ENCODE results near the gene NFYB. TPM values are rescaled to one million over a fixed set of nuclear protein-coding genes. Genes with fewer than 3 reads are reported as not detected.

The NFYB gene
- total and polyA plus RNA-seq, 7 experiments from 2014 or later = 11.6 to 47.0 (median 24.9) TPM

DNA sequence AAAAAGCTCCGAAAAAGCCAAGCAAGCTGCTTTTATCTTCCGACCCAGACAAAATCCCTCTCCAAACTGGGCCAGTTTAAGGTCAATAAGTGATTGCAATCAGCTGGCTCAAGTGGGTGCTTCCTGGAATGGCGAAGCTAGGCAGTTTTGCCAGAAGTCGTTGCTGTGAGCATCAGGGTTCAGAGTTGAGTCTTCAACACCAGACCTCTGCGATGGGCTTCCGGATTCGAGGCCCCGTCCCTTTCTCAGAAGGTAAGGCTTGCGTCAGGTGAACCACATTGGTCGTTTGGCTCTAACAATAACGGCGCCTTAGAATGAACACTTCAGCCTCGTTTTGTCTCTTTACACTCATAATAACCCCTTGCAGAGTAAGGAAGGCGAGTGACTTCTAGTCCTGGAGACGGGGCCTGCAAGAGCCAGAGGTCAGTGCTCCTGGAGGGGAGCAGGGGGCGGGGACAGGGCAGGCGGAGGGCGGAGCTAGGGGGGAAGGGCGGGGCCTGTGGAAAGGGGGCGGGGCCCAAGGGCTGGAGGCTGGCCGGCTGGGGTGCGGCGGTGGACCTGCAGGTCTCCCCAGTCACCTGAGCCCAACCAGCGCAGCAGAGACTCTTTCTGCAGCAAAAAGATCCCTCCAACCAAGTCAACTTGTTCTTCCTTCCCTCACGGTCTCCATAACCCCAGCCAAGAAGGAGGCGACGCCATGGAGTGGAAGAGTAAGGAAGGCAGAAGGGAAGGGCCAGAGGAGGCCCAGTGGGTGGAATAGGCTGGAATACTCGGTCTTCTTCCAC is 34.0 kb upstream of the NFYB start:
- H3K4me1 Mint-ChIP-seq = no peaks in the 10 kb centered on the region
- H3K27ac Mint-ChIP-seq = no peak overlapping the region

DNA sequence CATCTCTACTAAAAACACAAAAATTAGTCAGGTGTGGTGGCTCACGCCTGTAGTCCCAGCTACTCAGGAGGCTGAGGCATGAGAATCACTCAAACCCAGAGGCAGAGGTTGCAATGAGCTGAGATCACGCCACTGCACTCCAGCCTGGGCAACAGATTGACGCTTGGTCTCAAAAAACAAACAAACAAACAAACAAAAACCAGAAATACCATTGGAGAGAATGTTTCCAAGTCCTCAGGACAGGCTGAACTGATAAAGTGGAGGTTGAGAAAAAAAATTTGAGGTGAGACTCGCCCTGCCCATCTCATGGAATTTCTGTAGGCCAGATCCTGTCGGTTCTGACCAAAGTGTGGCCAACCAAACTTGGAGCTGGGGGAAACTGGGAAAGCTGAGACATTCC is 30.6 kb upstream of the NFYB start:
- CTCF ChIA-PET = no interaction called here
- no peak for ATAC-seq
- intact Hi-C loops (cut with micrococcal nuclease) = no loop called here

More for the DNA sequence above, 34.0 kb upstream of the NFYB start:
- ATAC-seq = no peak
- intact Hi-C loops (cut with micrococcal nuclease) = no loop called here
- ChIA-PET POLR2A (no interaction called here), CTCF (no interaction called here)
- H3K36me3 ChIP-seq (ENCODE audit: control insufficient read depth in 2 of 3, insufficient read depth in 3 of 3, low read length in 3 of 3) = no peaks in the 10 kb centered on the region
- H3K9me3 ChIP-seq (ENCODE audit: control insufficient read depth in 2 of 3, low read length in 3 of 3) = no peaks in the 10 kb centered on the region
- H3K27ac ChIP-seq (ENCODE audit: low read depth, low read length) = no peak overlapping the region
- no peaks in the 10 kb centered on the region for H3K27me3 ChIP-seq (ENCODE audit: control insufficient read depth in 2 of 2, insufficient read depth in 2 of 2, low read length in 2 of 2)
- Mint-ChIP-seq H3K9me3 (no peaks in the 10 kb centered on the region), H3K27me3 (peaks cover 0 to 13% (median 0%) of the 10 kb centered on the region in 5 donors), H3K36me3 (no peaks in the 10 kb centered on the region), H3K4me3 (no peak overlapping the region)
- H3K4me3 ChIP-seq (ENCODE audit: low read length) = no peak overlapping the region
- no peaks in the 10 kb centered on the region for H3K4me1 ChIP-seq (ENCODE audit: control insufficient read depth in 2 of 2, insufficient read depth in 2 of 2, low read length in 2 of 2)
- DNase-seq = no peak

DNA sequence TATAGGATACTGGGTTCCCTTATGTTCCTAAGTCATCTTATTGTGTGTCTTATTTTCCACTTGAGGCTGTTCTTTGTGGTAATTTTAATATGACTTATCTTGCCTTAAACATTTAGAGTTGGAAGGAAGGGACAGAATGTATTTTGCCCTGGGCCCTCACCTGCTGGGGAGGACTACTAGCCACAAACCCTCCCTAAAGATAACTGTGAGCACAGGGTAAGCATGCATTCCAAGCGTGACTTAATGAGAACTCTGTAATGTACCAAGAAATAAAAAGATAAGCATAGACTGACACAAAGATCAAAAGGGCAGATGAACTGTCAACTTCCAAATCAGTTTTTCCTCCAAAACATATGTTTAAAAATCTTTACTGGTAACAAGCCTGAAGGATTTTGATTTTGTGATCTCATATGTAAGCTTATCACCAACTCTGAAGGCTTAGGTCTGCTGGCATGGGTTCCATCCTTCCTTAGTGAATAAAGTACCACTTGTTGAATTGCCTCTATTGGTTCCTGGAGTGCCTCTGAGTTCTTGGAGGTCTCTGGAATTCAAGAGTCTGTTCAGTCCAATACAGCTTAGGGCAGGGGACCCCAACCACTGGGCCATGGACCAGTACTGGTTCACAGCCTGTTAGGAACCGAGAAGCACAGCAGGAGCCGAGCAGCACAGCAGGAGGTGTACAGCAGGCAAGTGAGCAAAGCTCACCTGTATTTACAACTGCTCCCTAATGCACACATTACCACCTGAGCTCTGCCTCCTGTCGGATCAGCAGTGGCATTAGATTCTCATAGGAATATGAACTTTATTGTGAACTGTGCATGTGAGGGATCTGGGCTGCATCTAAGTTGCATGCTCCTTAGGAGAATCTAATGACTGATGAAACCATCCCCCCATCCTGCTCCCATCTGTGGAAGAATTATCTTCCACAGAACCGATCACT is 29.8 kb upstream of the NFYB start:
- ChIA-PET POLR2A (no interaction called here), CTCF (interaction anchor here (0.6 to 0.7 kb wide), 2 partner anchors 33 to 230 kb away, joined by 3 to 7 read pairs; no protein-coding TSS in a partner anchor)
- no peaks in the 10 kb centered on the region for H3K36me3 Mint-ChIP-seq
- ATAC-seq (no peak), DNase-seq (no peak)
- no peaks in the 10 kb centered on the region for H3K27me3 ChIP-seq (ENCODE audit: control insufficient read depth in 2 of 2, insufficient read depth in 2 of 2, low read length in 2 of 2)
- H3K36me3 ChIP-seq (ENCODE audit: control insufficient read depth in 2 of 3, insufficient read depth in 3 of 3, low read length in 3 of 3) = no peaks in the 10 kb centered on the region
- H3K4me3 Mint-ChIP-seq = no peak overlapping the region
- peaks cover 0 to 16% (median 0%) of the 10 kb centered on the region in 5 donors for H3K27me3 Mint-ChIP-seq
- intact Hi-C loops (cut with micrococcal nuclease) = no loop called here
- H3K9me3 ChIP-seq (ENCODE audit: control insufficient read depth in 2 of 3, low read length in 3 of 3) = no peaks in the 10 kb centered on the region
- H3K4me1 Mint-ChIP-seq = no peaks in the 10 kb centered on the region
- no peak overlapping the region for H3K27ac Mint-ChIP-seq
- H3K27ac ChIP-seq (ENCODE audit: low read depth, low read length) = no peak overlapping the region
- no peak overlapping the region for H3K4me3 ChIP-seq (ENCODE audit: low read length)
- no peaks in the 10 kb centered on the region for H3K4me1 ChIP-seq (ENCODE audit: control insufficient read depth in 2 of 2, insufficient read depth in 2 of 2, low read length in 2 of 2)
- H3K9me3 Mint-ChIP-seq = no peaks in the 10 kb centered on the region

More for the DNA sequence above, 30.6 kb upstream of the NFYB start:
- DNase-seq = no peak
- POLR2A ChIA-PET = no interaction called here
- no peaks in the 10 kb centered on the region for H3K36me3 ChIP-seq (ENCODE audit: control insufficient read depth in 2 of 3, insufficient read depth in 3 of 3, low read length in 3 of 3)
- no peaks in the 10 kb centered on the region for H3K36me3 Mint-ChIP-seq
- H3K4me1 ChIP-seq (ENCODE audit: control insufficient read depth in 2 of 2, insufficient read depth in 2 of 2, low read length in 2 of 2) = no peaks in the 10 kb centered on the region
- H3K27ac ChIP-seq (ENCODE audit: low read depth, low read length) = no peak overlapping the region
- H3K27ac Mint-ChIP-seq = no peak overlapping the region
- no peaks in the 10 kb centered on the region for H3K9me3 ChIP-seq (ENCODE audit: control insufficient read depth in 2 of 3, low read length in 3 of 3)
- H3K9me3 Mint-ChIP-seq = no peaks in the 10 kb centered on the region
- peaks cover 0 to 16% (median 0%) of the 10 kb centered on the region in 5 donors for H3K27me3 Mint-ChIP-seq
- no peaks in the 10 kb centered on the region for H3K4me1 Mint-ChIP-seq
- no peak overlapping the region for H3K4me3 Mint-ChIP-seq
- no peak overlapping the region for H3K4me3 ChIP-seq (ENCODE audit: low read length)
- no peaks in the 10 kb centered on the region for H3K27me3 ChIP-seq (ENCODE audit: control insufficient read depth in 2 of 2, insufficient read depth in 2 of 2, low read length in 2 of 2)

DNA sequence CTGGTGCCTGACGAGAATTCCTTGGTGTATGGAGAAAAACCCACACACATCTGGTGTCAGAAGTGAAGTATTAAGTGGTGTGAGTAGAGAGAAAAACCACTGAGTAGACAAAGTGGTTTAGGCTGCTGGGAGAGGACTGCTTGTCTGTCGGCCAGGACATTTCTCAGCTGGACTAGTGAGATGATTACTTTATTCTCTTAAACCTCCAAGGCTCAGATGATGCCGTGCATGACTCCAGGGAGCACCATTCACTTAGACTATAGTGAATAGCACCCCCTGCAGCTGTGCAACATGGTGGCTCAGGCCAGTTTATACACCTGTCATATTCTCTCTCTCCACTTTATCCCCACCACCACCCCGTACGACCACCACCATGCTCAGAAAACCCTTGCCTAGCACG is 28.5 kb upstream of the NFYB start:
- no peaks in the 10 kb centered on the region for H3K36me3 Mint-ChIP-seq
- Histone ChIP-seq H3K27me3 (ENCODE audit: control insufficient read depth in 2 of 2, insufficient read depth in 2 of 2, low read length in 2 of 2) (no peaks in the 10 kb centered on the region), H3K36me3 (ENCODE audit: control insufficient read depth in 2 of 3, insufficient read depth in 3 of 3, low read length in 3 of 3) (no peaks in the 10 kb centered on the region), H3K4me3 (ENCODE audit: low read length) (no peak overlapping the region), H3K27ac (ENCODE audit: low read depth, low read length) (no peak overlapping the region), H3K4me1 (ENCODE audit: control insufficient read depth in 2 of 2, insufficient read depth in 2 of 2, low read length in 2 of 2) (no peaks in the 10 kb centered on the region), H3K9me3 (ENCODE audit: control insufficient read depth in 2 of 3, low read length in 3 of 3) (no peaks in the 10 kb centered on the region)
- H3K9me3 Mint-ChIP-seq = no peaks in the 10 kb centered on the region
- CTCF ChIA-PET = no interaction called here
- no peak for DNase-seq
- no peak for ATAC-seq
- no peaks in the 10 kb centered on the region for H3K4me1 Mint-ChIP-seq
- peaks cover 0 to 16% (median 5%) of the 10 kb centered on the region in 5 donors for H3K27me3 Mint-ChIP-seq
- no peak overlapping the region for H3K27ac Mint-ChIP-seq
- no peak overlapping the region for H3K4me3 Mint-ChIP-seq
- POLR2A ChIA-PET = no interaction called here
- intact Hi-C loops (cut with micrococcal nuclease) = no loop called here

DNA sequence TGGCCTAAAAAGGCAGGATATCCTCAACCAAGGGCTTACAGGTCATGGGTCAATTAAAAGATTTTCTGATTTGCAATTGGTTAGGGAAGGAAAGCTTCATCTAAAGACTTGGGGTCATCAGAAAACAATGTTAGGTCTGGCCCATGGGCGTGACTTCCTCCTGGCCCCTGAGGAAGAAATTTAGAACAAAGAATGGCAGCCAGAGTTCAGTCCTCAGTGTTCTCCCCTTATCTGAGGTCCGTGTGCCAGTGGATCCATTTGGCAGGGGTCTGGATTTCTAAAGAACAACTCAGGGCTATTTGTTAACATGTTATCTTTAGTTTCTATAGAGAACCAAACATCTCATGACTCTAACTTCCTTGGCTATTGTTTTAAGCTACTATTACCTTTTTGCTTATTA is 27.8 kb upstream of the NFYB start:
- no peaks in the 10 kb centered on the region for H3K36me3 ChIP-seq (ENCODE audit: control insufficient read depth in 2 of 3, insufficient read depth in 3 of 3, low read length in 3 of 3)
- H3K4me1 Mint-ChIP-seq = no peaks in the 10 kb centered on the region
- no peak for DNase-seq
- no peak overlapping the region for H3K4me3 Mint-ChIP-seq
- ATAC-seq = no peak
- no peaks in the 10 kb centered on the region for H3K4me1 ChIP-seq (ENCODE audit: control insufficient read depth in 2 of 2, insufficient read depth in 2 of 2, low read length in 2 of 2)
- no peaks in the 10 kb centered on the region for H3K36me3 Mint-ChIP-seq
- intact Hi-C loops (cut with micrococcal nuclease) = no loop called here
- no peaks in the 10 kb centered on the region for H3K9me3 Mint-ChIP-seq
- ChIA-PET CTCF (no interaction called here), POLR2A (no interaction called here)
- H3K4me3 ChIP-seq (ENCODE audit: low read length) = no peak overlapping the region
- H3K27ac ChIP-seq (ENCODE audit: low read depth, low read length) = no peak overlapping the region
- H3K9me3 ChIP-seq (ENCODE audit: control insufficient read depth in 2 of 3, low read length in 3 of 3) = no peaks in the 10 kb centered on the region
- no peaks in the 10 kb centered on the region for H3K27me3 ChIP-seq (ENCODE audit: control insufficient read depth in 2 of 2, insufficient read depth in 2 of 2, low read length in 2 of 2)
- H3K27ac Mint-ChIP-seq = no peak overlapping the region
- peaks cover 0 to 13% (median 5%) of the 10 kb centered on the region in 5 donors for H3K27me3 Mint-ChIP-seq

DNA sequence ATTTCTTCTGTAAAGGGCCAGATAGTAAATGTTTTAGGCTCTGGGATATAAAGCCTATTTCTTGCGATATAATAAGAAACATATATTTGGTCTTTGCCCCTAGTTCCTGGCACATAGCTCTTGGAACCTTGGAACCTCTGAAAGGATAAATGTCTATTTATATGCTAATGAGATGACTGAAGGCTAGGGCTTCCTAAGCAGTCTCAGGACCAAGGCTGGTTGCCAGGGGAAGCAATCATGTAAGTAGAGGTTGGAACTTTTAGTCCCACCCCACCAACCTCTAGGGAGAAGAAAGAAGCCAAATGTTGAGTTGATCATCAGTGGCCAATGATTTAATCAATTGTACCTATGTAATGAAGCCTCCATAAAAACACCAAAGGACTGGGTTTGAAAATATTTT is 26.6 kb upstream of the NFYB start:
- Histone ChIP-seq H3K4me3 (ENCODE audit: low read length) (no peak overlapping the region), H3K27me3 (ENCODE audit: control insufficient read depth in 2 of 2, insufficient read depth in 2 of 2, low read length in 2 of 2) (no peaks in the 10 kb centered on the region), H3K27ac (ENCODE audit: low read depth, low read length) (no peak overlapping the region), H3K36me3 (ENCODE audit: control insufficient read depth in 2 of 3, insufficient read depth in 3 of 3, low read length in 3 of 3) (no peaks in the 10 kb centered on the region), H3K4me1 (ENCODE audit: control insufficient read depth in 2 of 2, insufficient read depth in 2 of 2, low read length in 2 of 2) (no peaks in the 10 kb centered on the region), H3K9me3 (ENCODE audit: control insufficient read depth in 2 of 3, low read length in 3 of 3) (no peaks in the 10 kb centered on the region)
- CTCF ChIA-PET = no interaction called here
- no peak for DNase-seq
- POLR2A ChIA-PET = no interaction called here
- Mint-ChIP-seq H3K27me3 (peaks cover 0 to 15% (median 5%) of the 10 kb centered on the region in 5 donors), H3K4me1 (no peaks in the 10 kb centered on the region), H3K36me3 (no peaks in the 10 kb centered on the region), H3K9me3 (no peaks in the 10 kb centered on the region), H3K4me3 (no peak overlapping the region), H3K27ac (no peak overlapping the region)
- intact Hi-C loops (cut with micrococcal nuclease) = no loop called here
- no peak for ATAC-seq
